Measurements from ENCODE around the gene JARID2.

Gene JARID2

GRCh38 chr6:15206887-15207286 lies 39.0 kb upstream of the JARID2 start:
- no peak overlapping the region for H2AFZ ChIP-seq (ENCODE audit: low read length)
- no peak overlapping the region for H3K4me2 ChIP-seq (ENCODE audit: low read depth, low read length)
- H3K27ac ChIP-seq (ENCODE audit: low read length), result no peak overlapping the region

GRCh38 chr6:15207923-15208322 lies 37.9 kb upstream of the JARID2 start:
- H3K9me2 ChIP-seq (replicated peaks; ENCODE audit: insufficient read depth, low read length), result no peaks in the 10 kb centered on the region
- TF ChIP-seq CTCF (IDR thresholded peaks at IDR 0.05; ENCODE audit: low read length) (no peak), EZH2 (optimal IDR thresholded peaks at IDR 0.05; ENCODE audit: low read depth, low read length) (no peak), EZH2phosphoT487 (IDR thresholded peaks at IDR 0.05; ENCODE audit: low read length) (no peak)
- H3K27ac ChIP-seq (ENCODE audit: low read length), result no peak overlapping the region
- no peak for DNase-seq
- H3F3A ChIP-seq (ENCODE audit: insufficient read depth, low read length), result no peaks in the 10 kb centered on the region
- no peak overlapping the region for H2AFZ ChIP-seq (ENCODE audit: low read length)
- no peaks in the 10 kb centered on the region for H3K9me3 ChIP-seq (replicated peaks; ENCODE audit: insufficient read depth, low read length)
- H3K4me3 ChIP-seq (ENCODE audit: low read length), result no peak overlapping the region
- H3K9ac ChIP-seq (ENCODE audit: low read length), result no peak overlapping the region
- no peaks in the 10 kb centered on the region for H3K79me2 ChIP-seq (ENCODE audit: low read length)
- no peaks in the 10 kb centered on the region for H4K20me1 ChIP-seq (ENCODE audit: insufficient read depth, low read length)
- no peaks in the 10 kb centered on the region for H3K4me1 ChIP-seq (ENCODE audit: low read length)
- no peaks in the 10 kb centered on the region for H3K36me3 ChIP-seq (replicated peaks; ENCODE audit: insufficient read depth, low read length)
- H3K4me2 ChIP-seq (ENCODE audit: low read depth, low read length), result no peak overlapping the region
- H3K27me3 ChIP-seq (replicated peaks; ENCODE audit: insufficient read depth, low read length), result no peaks in the 10 kb centered on the region

More at GRCh38 chr6:15206887-15207286, 39.0 kb upstream of the JARID2 start:
- H3K79me2 ChIP-seq (ENCODE audit: low read length), result no peaks in the 10 kb centered on the region
- H3K4me3 ChIP-seq (ENCODE audit: low read length), result no peak overlapping the region
- H3K9ac ChIP-seq (ENCODE audit: low read length), result no peak overlapping the region
- H3K9me2 ChIP-seq (replicated peaks; ENCODE audit: insufficient read depth, low read length), result no peaks in the 10 kb centered on the region
- no peak for DNase-seq
- H3K9me3 ChIP-seq (replicated peaks; ENCODE audit: insufficient read depth, low read length), result no peaks in the 10 kb centered on the region
- no peaks in the 10 kb centered on the region for H3K4me1 ChIP-seq (ENCODE audit: low read length)
- H3K27me3 ChIP-seq (replicated peaks; ENCODE audit: insufficient read depth, low read length), result no peaks in the 10 kb centered on the region
- no peaks in the 10 kb centered on the region for H3K36me3 ChIP-seq (replicated peaks; ENCODE audit: insufficient read depth, low read length)
- TF ChIP-seq CTCF (IDR thresholded peaks at IDR 0.05; ENCODE audit: low read length) (no peak), EZH2phosphoT487 (IDR thresholded peaks at IDR 0.05; ENCODE audit: low read length) (no peak), EZH2 (optimal IDR thresholded peaks at IDR 0.05; ENCODE audit: low read depth, low read length) (no peak)
- H4K20me1 ChIP-seq (ENCODE audit: insufficient read depth, low read length), result no peaks in the 10 kb centered on the region
- H3F3A ChIP-seq (ENCODE audit: insufficient read depth, low read length), result no peaks in the 10 kb centered on the region

- no peak for TF ChIP-seq EZH2 (optimal IDR thresholded peaks at IDR 0.05; ENCODE audit: low read depth, low read length)
- TF ChIP-seq EZH2phosphoT487 (IDR thresholded peaks at IDR 0.05; ENCODE audit: low read length), result no peak
- Histone ChIP-seq H3K27me3 (replicated peaks; ENCODE audit: insufficient read depth, low read length) (no peaks in the 10 kb centered on the region), H2AFZ (ENCODE audit: low read length) (no peak overlapping the region), H3K9me3 (replicated peaks; ENCODE audit: insufficient read depth, low read length) (no peaks in the 10 kb centered on the region), H3K4me1 (ENCODE audit: low read length) (no peaks in the 10 kb centered on the region), H3F3A (ENCODE audit: insufficient read depth, low read length) (no peaks in the 10 kb centered on the region), H3K36me3 (replicated peaks; ENCODE audit: insufficient read depth, low read length) (no peaks in the 10 kb centered on the region), H3K27ac (ENCODE audit: low read length) (no peak overlapping the region), H4K20me1 (ENCODE audit: insufficient read depth, low read length) (no peaks in the 10 kb centered on the region), H3K9me2 (replicated peaks; ENCODE audit: insufficient read depth, low read length) (no peaks in the 10 kb centered on the region), H3K4me2 (ENCODE audit: low read depth, low read length) (no peak overlapping the region), H3K4me3 (ENCODE audit: low read length) (no peak overlapping the region), H3K9ac (ENCODE audit: low read length) (no peak overlapping the region), H3K79me2 (ENCODE audit: low read length) (no peaks in the 10 kb centered on the region)
- no peak for DNase-seq
Measured at GRCh38 chr6:15213838-15214400, 31.9 kb upstream of the JARID2 start.

DNA sequence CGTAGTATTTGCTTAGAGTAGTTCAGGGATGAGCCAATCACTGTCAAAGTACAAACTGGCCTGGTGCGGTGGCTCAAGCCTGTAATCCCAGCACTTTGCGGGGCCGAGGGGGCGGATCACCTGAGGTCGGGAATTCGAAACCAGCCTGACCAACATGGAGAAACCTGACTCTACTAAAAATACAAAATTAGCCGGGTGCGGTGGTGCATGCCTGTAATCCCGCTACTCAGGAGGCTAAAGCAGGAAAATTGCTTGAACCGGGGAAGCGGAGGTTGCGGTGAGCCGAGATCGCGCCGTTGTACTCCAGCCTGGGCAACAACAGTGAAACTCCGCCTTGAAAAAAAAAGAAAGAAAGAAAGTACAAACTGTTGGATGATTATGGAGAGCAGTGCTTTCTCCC lies 27.5 kb upstream of the JARID2 start:
- no peaks in the 10 kb centered on the region for H3K27me3 ChIP-seq (replicated peaks; ENCODE audit: insufficient read depth, low read length)
- no peak for DNase-seq
- H3K9ac ChIP-seq (ENCODE audit: low read length), result no peak overlapping the region
- H3K36me3 ChIP-seq (replicated peaks; ENCODE audit: insufficient read depth, low read length), result no peaks in the 10 kb centered on the region
- H3K27ac ChIP-seq (ENCODE audit: low read length), result no peak overlapping the region
- TF ChIP-seq CTCF (IDR thresholded peaks at IDR 0.05; ENCODE audit: low read length), result no peak
- TF ChIP-seq EZH2 (optimal IDR thresholded peaks at IDR 0.05; ENCODE audit: low read depth, low read length), result no peak
- TF ChIP-seq EZH2phosphoT487 (IDR thresholded peaks at IDR 0.05; ENCODE audit: low read length), result no peak
- H3K9me2 ChIP-seq (replicated peaks; ENCODE audit: insufficient read depth, low read length), result no peaks in the 10 kb centered on the region
- H3K79me2 ChIP-seq (ENCODE audit: low read length), result no peaks in the 10 kb centered on the region
- H3K4me1 ChIP-seq (ENCODE audit: low read length), result no peaks in the 10 kb centered on the region
- H3K4me3 ChIP-seq (ENCODE audit: low read length), result no peak overlapping the region
- H3K9me3 ChIP-seq (replicated peaks; ENCODE audit: insufficient read depth, low read length), result no peaks in the 10 kb centered on the region
- no peaks in the 10 kb centered on the region for H3F3A ChIP-seq (ENCODE audit: insufficient read depth, low read length)
- no peak overlapping the region for H2AFZ ChIP-seq (ENCODE audit: low read length)
- H4K20me1 ChIP-seq (ENCODE audit: insufficient read depth, low read length), result no peaks in the 10 kb centered on the region
- no peak overlapping the region for H3K4me2 ChIP-seq (ENCODE audit: low read depth, low read length)
